ENCODE data around the gene NR4A2.
A peak's percentile ranks its signal among the peaks of the same experiment; 100 is the strongest.

The NR4A2 gene

GRCh38 chr2:156332534-156333273, at the start of gene NR4A2:
TSS of gene NR4A2 (minus strand) at chr2:156332721. CDS start at chr2:156330186, 2,535 bp downstream.
- peak; percentile 90 for DNase-seq (ENCODE audit: low spot score)

DNA sequence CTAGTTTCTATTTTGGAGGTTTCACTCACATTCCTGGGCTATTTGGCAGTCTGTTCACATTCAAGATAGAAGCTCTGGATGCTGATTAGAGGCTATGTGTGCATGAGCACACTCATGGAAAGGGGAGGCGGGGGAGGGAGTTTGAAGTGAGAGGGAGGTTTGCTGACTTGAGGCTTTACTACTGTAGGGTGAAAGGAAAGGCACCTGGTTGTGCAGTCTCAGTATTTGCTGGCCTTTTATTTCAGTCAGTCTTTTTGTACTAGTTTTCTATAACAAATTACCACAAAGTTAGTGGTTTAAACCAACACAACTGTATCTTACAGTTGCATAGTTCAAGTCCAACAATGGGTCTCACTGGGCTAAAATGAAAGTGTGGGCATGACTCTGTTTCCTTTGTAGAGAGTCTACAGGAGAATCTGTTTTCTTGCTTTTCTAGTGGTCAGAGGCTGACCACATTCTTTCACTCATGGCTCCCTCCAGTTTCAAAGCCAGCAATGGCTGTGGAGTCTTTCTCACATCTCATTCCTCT, 47.7 kb upstream of the NR4A2 start:
- DNase-seq (ENCODE audit: low spot score), result no peak

DNA sequence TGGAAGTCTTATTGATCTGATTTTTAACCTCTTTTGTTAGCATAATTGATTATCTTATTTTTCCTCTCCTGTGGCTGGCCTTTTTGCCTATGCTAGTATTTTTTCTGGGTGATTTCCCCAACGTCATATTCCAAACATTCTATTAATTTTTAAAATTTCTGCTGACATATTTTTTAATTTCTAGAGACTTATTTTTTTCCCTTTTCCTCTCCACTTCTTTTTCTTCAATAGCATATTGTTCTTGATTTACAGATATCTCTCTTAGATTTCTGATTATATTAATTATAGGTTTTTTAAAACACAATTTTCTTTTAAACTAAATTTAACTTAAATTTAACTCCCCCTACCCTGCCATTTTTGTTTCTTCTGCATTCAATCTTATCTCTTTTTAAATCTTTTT, 47.2 kb upstream of the NR4A2 start:
- no peak for DNase-seq (ENCODE audit: low spot score)

DNA sequence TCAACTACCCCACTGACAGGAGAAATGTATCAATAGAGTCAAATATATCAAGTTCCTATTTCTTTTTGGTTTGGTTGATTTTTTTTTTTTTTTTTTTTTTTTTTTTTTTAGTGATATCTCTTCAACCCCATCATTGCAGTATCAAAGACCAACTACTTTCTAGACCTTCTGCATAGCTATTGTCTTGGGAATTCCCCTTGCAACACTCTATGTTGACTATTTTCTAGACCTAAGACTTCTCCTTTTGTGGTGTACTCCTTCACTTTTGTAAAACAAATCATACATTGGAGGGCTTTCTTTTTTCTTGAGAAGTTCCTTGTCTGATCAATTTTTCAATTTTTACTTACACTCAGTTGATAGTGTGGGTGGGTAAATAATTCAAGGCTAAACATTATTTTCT, 46.5 kb upstream of the NR4A2 start:
- no peak for DNase-seq (ENCODE audit: low spot score)

GRCh38 chr2:156366753-156367152, 34.2 kb upstream of the NR4A2 start:
- no peak for DNase-seq (ENCODE audit: low spot score)

GRCh38 chr2:156363141-156363540, 30.6 kb upstream of the NR4A2 start:
- no peak for DNase-seq (ENCODE audit: low spot score)

DNA sequence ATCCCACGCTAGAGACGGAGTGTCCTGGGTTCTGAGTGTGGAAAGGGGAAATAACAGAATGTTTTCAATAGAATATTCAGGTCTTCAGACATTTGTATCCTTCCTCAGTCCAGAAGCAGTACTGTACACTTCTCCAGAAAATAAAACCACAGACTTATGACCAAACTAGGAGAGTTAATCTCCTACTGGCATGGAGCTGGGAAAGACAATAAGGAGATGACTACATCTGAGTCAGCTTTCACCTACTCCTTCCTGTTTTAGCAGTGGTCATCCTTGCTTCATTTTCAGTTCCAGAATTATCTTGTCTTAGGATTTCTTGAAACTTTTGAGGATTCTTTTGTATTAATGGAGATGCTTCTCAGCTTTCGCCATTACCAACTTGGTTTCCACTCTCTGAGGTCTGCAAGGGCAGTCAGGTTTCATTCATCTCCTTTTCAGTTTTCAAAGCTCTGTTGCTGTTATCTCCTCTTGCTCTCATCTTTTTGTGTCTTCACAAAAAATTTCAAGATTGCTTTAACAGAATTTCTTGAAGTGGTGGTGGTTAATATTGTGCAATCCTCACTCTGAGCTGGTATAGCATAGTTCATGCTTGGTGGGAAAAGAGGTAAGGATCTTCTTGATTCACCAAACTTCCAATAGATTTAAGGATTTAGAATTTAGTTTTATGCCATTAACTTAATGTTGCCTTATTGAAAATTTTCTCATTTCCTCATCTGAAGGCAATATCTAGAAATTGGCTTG, 23.7 kb upstream of the NR4A2 start:
- no peak for DNase-seq (ENCODE audit: low spot score)

GRCh38 chr2:156352911-156353310, 20.4 kb upstream of the NR4A2 start:
- no peak for DNase-seq (ENCODE audit: low spot score)

DNA sequence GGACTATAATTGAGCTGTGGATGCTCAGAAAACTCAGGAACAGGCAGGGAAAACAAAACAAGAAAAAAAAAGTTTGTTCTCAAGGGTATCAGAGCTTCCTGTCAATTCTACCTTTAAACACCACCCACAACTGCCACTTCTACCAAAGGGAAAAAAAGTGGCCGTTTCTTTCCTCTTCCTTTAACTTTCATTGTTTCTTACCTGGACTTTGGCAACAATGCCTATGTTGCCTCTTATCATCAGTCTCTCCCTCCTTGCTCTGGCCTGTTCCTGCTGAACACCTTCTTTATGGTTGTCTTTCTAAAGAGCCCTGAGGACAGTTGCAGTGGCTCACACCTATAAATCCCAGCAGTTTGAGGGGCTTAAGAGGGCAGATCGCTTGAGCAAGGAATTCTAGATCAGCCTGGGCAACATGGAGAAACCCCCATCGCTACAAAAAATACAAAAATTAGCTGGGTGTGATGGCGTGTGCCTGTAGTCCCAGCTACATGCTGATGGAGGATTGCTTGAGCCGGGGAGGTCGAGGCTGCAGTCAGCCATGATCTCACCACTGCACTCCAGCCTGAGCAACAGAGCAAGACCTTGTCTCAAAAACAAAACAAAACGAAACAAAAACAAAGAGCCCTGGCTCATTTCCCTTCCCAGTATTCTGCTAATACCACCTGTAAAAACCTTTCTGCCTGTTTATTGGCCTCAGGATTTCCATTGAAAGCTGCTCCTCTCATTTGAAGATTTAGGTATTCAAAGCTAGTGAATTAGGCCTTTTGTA, 18.0 kb upstream of the NR4A2 start:
- DNase-seq (ENCODE audit: low spot score), result no peak

- DNase-seq (ENCODE audit: low spot score), result no peak
Measured at GRCh38 chr2:156349605-156350004, 17.1 kb upstream of the NR4A2 start.

DNA sequence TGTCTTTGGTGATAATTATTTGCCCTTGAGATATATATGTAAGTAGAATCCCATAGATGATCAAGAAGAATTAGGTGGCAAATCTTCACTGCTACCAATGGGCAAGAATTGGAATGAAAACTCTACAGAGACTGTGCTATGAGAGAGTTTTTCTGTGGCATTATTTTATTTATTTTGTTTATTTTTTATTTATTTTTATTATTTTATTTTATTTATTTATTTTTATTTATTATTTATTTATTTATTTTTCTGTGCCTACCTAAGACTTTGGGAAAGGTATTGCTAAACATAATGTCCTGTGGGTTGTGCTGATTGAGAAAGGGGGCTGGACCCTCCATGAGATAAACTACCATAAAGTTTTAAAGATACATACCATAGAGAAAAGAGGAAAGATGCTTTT, 16.6 kb upstream of the NR4A2 start:
- no peak for DNase-seq (ENCODE audit: low spot score)

- DNase-seq (ENCODE audit: low spot score), result no peak
Measured at GRCh38 chr2:156347431-156347830, 14.9 kb upstream of the NR4A2 start.

DNA sequence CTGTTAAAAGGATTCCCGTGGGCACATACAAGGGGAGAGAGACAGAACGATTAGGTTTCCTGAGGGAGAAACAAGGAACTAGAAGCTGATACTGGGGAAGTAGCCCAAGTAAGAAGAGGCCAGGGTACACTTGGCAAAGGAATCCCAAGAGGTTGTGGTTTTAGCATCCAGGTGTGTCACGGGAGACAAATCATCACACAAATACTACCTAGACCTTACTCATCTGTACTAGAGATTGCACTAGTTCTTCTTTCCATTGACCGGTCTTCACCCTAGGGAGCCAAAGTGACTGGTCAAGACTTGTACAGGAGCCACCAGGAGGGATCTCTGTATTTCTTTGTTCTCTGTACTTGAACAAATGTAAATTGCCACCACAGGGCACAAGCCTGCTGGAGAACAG, 14.2 kb upstream of the NR4A2 start:
- DNase-seq (ENCODE audit: low spot score), result no peak

- DNase-seq (ENCODE audit: low spot score), result no peak
Measured at GRCh38 chr2:156345582-156345981, 13.1 kb upstream of the NR4A2 start.

GRCh38 chr2:156343940-156344301, 11.4 kb upstream of the NR4A2 start:
- DNase-seq (ENCODE audit: low spot score), result no peak

DNA sequence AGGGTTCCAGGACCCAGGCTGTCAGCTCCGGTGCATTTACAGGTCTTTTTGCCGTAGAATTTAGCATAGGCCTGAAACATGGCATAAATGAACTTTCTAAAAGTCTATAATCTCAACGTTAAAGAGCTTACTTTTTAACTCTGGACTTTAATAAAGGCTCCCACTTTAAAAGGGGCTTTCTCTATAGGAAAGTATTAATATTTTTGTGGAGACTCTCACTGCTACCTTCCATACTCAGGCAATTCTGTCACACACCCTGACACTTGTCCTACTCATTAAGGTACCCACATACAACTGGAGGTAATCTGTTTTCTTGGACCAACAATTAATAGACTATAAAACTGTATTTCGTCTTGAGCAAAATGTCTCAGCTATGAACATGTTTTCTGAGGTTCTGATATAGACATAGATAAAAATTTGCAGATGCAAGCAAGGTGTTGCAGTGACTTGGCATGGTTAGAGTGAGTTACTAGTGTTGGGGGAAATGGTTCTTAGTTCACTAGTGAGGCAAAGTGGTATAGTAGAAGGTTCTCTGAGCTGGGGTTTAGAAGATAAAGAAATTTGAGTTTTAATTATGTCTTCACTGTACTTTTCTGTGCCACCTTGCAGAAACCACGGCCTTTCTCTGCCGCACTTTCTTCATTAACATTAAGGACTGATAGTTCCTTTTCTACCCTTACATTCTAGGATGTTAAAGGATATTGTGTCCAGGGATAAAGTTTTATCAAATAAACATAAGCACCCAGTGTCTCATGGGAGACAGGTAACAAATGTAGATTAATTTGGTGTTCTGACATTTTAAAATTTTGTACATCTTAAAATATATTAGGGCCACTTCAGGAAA, 10.8 kb upstream of the NR4A2 start:
- no peak for DNase-seq (ENCODE audit: low spot score)

- DNase-seq (ENCODE audit: low spot score), result peak; percentile 90
Measured at GRCh38 chr2:156342254-156343095, 10.0 kb upstream of the NR4A2 start.

DNA sequence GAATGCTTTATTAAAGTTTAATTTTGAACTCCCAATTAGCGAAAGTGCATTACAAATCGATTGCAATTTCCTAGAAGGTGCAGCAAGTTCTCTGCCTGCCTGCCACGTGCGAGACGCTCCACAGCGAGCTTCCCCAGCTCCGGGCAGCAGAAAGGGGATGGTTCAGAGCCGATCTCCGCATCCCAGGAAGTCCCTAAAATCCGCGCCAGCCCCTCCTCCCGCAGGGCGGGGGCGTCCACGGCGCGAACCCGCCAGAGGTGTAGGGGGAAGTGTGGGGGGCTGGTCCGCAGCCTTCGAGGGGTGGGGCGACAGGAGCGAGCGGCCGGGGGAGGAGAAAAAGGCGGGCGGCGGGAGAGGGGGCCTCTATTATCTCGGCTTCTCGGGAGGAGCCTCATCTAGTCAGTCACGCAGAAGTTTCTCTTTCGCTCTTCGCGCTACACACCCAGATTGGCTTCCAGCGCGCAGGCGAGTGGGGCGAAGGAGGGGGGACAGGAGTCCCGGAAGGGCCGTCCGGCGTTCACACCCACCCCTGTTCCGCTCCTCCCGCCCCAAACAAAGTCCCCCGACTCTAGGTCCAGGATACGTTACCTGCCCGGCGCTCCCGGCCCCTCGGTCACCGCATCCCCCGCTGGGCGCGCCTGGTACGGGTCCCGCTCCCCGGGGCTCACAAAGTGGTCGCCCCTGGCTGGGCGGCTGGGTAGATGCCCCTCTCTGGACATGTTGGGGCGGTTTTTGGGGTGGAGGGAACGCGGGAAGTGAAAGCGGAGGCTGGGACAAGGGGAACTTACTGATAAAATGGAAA, 9.1 kb upstream of the NR4A2 start:
- peak; percentile 98 for DNase-seq (ENCODE audit: low spot score)

DNA sequence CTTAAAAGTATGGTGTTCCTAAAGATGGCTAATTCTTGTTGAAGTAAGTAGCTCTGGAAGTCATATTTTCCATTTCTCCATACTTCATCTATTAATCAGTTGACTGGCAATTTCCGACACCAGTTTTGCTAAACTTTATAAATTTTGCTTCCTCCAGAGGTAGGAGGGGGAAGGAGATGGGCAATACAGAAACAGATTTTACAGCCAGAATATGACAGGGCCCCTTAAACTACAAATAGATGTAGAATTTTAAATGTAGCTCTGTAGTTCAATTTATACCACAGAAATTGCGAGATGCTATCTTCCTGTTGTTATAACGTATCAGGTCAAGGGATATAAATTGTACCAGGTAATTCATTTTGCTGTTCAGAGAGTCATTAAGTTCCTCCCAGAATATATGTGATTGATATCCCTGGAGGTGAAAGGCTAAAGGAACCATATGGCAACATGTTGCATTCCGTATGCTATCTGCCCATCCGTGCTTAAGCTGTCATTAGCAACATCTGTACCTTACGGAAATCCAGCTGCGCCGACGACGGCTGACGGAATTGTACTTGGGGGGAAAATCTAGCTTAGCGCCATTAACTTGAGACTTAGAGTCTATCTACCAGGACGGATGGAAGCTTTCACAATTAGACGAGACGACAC, 8.4 kb upstream of the NR4A2 start:
- peak; percentile 62 for DNase-seq (ENCODE audit: low spot score)
